ENCODE measurements around the gene FABP6.
A peak's percentile ranks its signal among the peaks of the same experiment; 100 is the strongest.

Gene FABP6

GRCh38 chr5:160199410-160199911, 29.8 kb upstream of the FABP6 start:
- TF ChIP-seq CTCF (IDR thresholded peaks at IDR 0.05; ENCODE audit: insufficient read depth, missing control alignments) = peak; percentile 59
- no peak for FAIRE-seq
- peak; percentile 59 for DNase-seq (ENCODE audit: insufficient read length, low spot score)

- DNase-seq (ENCODE audit: insufficient read length, low spot score) (no peak), FAIRE-seq (no peak)
- TF ChIP-seq CTCF (IDR thresholded peaks at IDR 0.05; ENCODE audit: insufficient read depth, missing control alignments) = no peak
These were observed 22.2 kb upstream of the FABP6 start for GRCh38 chr5:160207061-160207460.

- DNase-seq (ENCODE audit: insufficient read length, low spot score) (no peak), FAIRE-seq (no peak)
- TF ChIP-seq CTCF (IDR thresholded peaks at IDR 0.05; ENCODE audit: insufficient read depth, missing control alignments) = no peak
These were observed 19.4 kb upstream of the FABP6 start for GRCh38 chr5:160209917-160210316.

- FAIRE-seq (no peak), DNase-seq (ENCODE audit: insufficient read length, low spot score) (no peak)
- TF ChIP-seq CTCF (IDR thresholded peaks at IDR 0.05; ENCODE audit: insufficient read depth, missing control alignments) = no peak
These were observed 18.7 kb upstream of the FABP6 start for GRCh38 chr5:160210606-160211005.

- FAIRE-seq (no peak), DNase-seq (ENCODE audit: insufficient read length, low spot score) (no peak)
- TF ChIP-seq CTCF (IDR thresholded peaks at IDR 0.05; ENCODE audit: insufficient read depth, missing control alignments) = no peak
These were observed 18.0 kb upstream of the FABP6 start for GRCh38 chr5:160211352-160211751.

- DNase-seq (ENCODE audit: insufficient read length, low spot score) = no peak
- no peak for TF ChIP-seq CTCF (IDR thresholded peaks at IDR 0.05; ENCODE audit: insufficient read depth, missing control alignments)
- no peak for FAIRE-seq
These were observed 15.8 kb upstream of the FABP6 start for GRCh38 chr5:160213537-160213936.

GRCh38 chr5:160219356-160219755, 9.9 kb upstream of the FABP6 start:
- TF ChIP-seq CTCF (IDR thresholded peaks at IDR 0.05; ENCODE audit: insufficient read depth, missing control alignments) = no peak
- DNase-seq (ENCODE audit: insufficient read length, low spot score) = no peak
- FAIRE-seq = no peak
